ENCODE results near the gene SLC35B4. TPM values are rescaled to one million over a fixed set of nuclear protein-coding genes. Genes with fewer than 3 reads are reported as not detected.

SLC35B4 gene, protein sequence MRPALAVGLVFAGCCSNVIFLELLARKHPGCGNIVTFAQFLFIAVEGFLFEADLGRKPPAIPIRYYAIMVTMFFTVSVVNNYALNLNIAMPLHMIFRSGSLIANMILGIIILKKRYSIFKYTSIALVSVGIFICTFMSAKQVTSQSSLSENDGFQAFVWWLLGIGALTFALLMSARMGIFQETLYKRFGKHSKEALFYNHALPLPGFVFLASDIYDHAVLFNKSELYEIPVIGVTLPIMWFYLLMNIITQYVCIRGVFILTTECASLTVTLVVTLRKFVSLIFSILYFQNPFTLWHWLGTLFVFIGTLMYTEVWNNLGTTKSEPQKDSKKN
- polyA plus RNA-seq (2012; ENCODE audit: insufficient read depth, insufficient read length), result 15.5 TPM

DNA sequence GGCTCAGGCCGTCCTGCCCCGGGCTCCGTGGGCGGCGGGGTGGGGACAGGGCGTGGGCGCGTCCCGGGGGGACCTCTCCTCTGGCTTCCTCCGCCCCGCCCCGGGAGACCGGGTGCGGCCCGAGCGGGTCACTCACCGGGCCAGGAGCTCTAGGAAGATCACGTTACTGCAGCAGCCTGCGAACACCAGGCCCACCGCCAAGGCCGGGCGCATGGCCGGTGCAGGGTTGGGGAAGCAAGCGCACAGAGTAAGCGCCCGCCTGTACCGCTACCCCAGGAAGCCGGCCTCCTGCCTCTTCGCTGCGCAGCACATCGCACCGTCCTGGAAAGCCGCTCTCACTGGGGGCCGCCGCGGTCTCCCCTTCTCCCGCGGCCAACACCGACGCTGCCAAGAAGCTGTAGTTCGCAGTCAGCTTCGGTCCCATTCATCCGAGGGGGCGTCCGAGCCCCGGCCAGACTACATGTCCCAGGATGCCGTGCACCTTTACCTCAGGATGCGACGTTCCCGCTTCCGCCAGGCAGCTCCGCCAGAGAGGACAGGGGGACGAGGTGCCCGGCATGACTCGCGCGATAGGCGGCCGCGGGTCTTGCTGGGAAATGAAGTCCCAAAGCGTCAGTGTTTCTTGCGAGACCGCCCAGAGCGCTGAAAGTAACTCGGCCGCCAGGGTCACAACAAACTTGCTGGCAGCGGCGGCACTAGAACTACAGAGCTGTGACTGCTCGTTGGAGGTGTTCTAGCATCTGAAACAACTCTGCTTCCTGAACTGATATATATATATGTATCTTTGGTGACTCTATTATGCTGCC is at the start of gene SLC35B4:
Gene SLC35B4, minus strand, starts transcription at position 392 of the 806 bp plus-strand sequence. Its CDS starts 179 bp downstream, at position 213.
- peak; percentile 95 for DNase-seq (ENCODE audit: low read depth, low spot score)
- H3K4me3 ChIP-seq (ENCODE audit: low read length), result peak within 1 kb of the TSS; percentile 69

- DNase-seq (ENCODE audit: low read depth, low spot score), result no peak
- no peak overlapping the region for H3K4me3 ChIP-seq (ENCODE audit: low read length)
These were observed 49.8 kb upstream of the SLC35B4 start for GRCh38 chr7:134366481-134366880.

- H3K4me3 ChIP-seq (ENCODE audit: low read length), result no peak overlapping the region
- DNase-seq (ENCODE audit: low read depth, low spot score), result no peak
These were observed 48.8 kb upstream of the SLC35B4 start for GRCh38 chr7:134365341-134366054.

GRCh38 chr7:134364619-134365037 is 47.9 kb upstream of the SLC35B4 start:
- DNase-seq (ENCODE audit: low read depth, low spot score), result no peak
- no peak overlapping the region for H3K4me3 ChIP-seq (ENCODE audit: low read length)

GRCh38 chr7:134362587-134363483 is 46.1 kb upstream of the SLC35B4 start:
- DNase-seq (ENCODE audit: low read depth, low spot score), result no peak
- H3K4me3 ChIP-seq (ENCODE audit: low read length), result no peak overlapping the region

- no peak for DNase-seq (ENCODE audit: low read depth, low spot score)
- H3K4me3 ChIP-seq (ENCODE audit: low read length), result no peak overlapping the region
These were observed 43.2 kb upstream of the SLC35B4 start for GRCh38 chr7:134359787-134360432.

GRCh38 chr7:134357486-134357885 is 40.8 kb upstream of the SLC35B4 start:
- no peak for DNase-seq (ENCODE audit: low read depth, low spot score)
- H3K4me3 ChIP-seq (ENCODE audit: low read length), result no peak overlapping the region

- H3K4me3 ChIP-seq (ENCODE audit: low read length), result no peak overlapping the region
- no peak for DNase-seq (ENCODE audit: low read depth, low spot score)
These were observed 39.7 kb upstream of the SLC35B4 start for GRCh38 chr7:134356421-134356936.

GRCh38 chr7:134355927-134356326 is 39.2 kb upstream of the SLC35B4 start:
- DNase-seq (ENCODE audit: low read depth, low spot score), result no peak
- no peak overlapping the region for H3K4me3 ChIP-seq (ENCODE audit: low read length)

- H3K4me3 ChIP-seq (ENCODE audit: low read length), result no peak overlapping the region
- no peak for DNase-seq (ENCODE audit: low read depth, low spot score)
These were observed 38.3 kb upstream of the SLC35B4 start for GRCh38 chr7:134355004-134355525.

DNA sequence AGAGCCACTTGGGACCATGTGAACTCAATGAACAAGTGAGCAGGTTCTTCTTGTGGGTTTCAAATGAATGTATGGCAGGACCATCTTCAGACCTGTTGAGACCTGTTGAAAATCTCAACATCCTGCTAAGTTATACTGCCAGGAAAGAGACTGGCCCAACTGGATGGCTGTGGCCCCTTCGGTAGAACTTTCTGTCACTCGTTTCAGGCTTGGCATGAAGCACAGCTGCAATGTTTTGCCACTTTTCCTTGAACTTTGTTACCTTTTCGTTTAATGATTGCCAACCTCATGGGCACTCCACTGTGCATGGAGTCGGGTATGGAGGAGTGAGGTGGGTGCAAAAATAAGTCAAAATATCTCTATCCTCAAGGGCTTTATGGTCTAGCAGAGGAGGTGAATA is 36.7 kb upstream of the SLC35B4 start:
- H3K4me3 ChIP-seq (ENCODE audit: low read length), result no peak overlapping the region
- DNase-seq (ENCODE audit: low read depth, low spot score), result no peak

GRCh38 chr7:134351424-134351823 is 34.7 kb upstream of the SLC35B4 start:
- no peak for DNase-seq (ENCODE audit: low read depth, low spot score)
- H3K4me3 ChIP-seq (ENCODE audit: low read length), result no peak overlapping the region

DNA sequence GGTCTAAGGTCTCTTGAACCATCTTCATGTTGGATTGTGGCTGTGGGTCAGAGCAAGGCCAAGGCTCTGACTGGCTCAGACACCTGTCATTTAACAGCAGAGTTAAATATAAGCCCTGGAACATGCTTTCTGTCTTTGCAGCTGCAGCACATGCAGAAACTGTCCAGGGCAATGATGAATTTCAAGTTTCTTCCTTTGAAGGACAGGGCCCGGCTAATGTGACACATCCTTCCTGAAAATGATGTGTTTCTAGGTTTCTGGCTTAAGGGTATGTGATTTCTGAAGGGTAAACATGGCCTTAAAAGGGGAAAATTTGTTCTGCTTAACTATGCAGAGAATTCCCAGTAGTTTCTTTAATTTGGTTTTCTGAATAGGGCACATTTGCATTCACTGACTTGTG is 34.0 kb upstream of the SLC35B4 start:
- no peak overlapping the region for H3K4me3 ChIP-seq (ENCODE audit: low read length)
- DNase-seq (ENCODE audit: low read depth, low spot score), result no peak

DNA sequence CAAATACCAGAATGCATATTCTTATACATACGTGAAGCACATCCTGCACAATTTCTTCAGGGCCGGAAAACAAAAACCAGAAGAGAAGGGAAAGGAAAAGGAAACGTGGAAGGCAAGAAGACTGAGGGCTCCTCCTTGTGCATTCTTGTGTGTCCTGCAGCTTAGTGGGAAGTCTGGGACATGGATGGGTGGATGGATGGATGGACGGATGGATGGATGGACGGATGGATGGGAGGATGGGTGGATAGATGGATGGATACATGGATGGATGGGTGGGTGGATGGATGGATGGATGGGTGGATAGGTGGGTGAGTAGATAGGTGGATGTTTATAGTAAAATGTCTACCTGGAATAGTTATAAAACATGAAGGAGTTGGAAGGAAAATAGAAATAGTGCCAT is 30.8 kb upstream of the SLC35B4 start:
- DNase-seq (ENCODE audit: low read depth, low spot score), result no peak
- H3K4me3 ChIP-seq (ENCODE audit: low read length), result no peak overlapping the region

DNA sequence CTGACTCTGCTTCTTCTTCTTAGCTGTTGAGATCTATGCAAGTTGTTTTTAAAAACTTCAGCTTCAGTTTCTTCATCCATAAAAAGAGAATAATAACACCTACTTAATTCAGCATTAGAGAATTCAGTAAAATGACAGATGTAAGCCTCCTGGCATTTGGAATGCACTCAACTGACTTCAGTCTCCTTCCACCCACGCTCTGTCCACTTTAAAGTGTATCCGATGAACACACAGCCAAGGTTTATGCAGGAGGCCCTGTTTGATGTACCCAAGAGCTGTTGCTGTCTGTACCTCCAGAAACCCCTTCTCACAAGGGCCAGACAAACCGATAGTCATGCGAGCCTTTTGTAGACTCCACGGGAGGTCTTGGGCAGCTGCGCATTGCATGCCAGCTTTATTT is 27.1 kb upstream of the SLC35B4 start:
- no peak overlapping the region for H3K4me3 ChIP-seq (ENCODE audit: low read length)
- no peak for DNase-seq (ENCODE audit: low read depth, low spot score)

DNA sequence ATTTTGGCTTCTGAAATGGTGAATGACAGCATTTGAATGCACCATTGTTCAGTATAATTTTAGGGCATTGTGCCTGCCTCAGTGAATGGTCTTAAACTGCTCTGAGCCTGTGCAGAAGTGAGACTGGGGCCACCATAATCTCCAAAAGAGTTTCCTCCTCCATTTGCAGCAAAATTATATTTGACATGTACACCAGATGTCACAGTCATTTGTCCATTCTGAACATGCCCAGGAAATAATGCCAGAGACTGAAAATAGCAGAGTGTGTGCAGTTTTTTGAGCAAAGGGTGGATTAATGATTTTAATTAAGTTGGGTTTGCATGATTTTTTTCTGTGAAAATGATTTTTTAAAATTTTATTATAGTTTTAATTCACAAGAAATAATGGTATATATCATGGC is 26.4 kb upstream of the SLC35B4 start:
- no peak for DNase-seq (ENCODE audit: low read depth, low spot score)

GRCh38 chr7:134339475-134339874 is 22.7 kb upstream of the SLC35B4 start:
- H3K4me3 ChIP-seq (ENCODE audit: low read length), result no peak overlapping the region

More for the DNA sequence above, 26.4 kb upstream of the SLC35B4 start:
- H3K4me3 ChIP-seq (ENCODE audit: low read length), result no peak overlapping the region

DNA sequence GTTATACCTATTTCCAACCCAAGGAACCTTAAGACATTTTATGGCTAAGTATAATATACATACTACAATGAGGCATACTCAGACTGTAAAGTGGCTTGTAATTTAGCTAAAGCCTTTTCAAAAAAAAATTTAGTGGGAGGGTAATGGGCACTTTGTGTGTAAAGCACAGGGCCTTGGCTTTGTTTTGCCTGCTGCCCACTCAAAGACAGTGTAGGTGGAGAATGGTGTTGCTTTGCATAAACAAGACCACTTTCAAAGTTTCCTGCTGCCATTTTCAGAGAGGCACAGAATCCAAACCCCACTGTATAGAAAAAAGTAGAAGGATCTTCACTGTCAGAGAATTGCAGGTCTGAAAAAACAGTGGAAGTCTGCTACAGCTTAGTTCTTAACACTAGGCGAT is 21.2 kb upstream of the SLC35B4 start:
- no peak for DNase-seq (ENCODE audit: low read depth, low spot score)
- no peak overlapping the region for H3K4me3 ChIP-seq (ENCODE audit: low read length)

More at GRCh38 chr7:134339475-134339874, 22.7 kb upstream of the SLC35B4 start:
- no peak for DNase-seq (ENCODE audit: low read depth, low spot score)

Measured in Jurkat, Clone E6-1 (cell line).